ENCODE results near the gene C3. TPM values are rescaled to one million over a fixed set of nuclear protein-coding genes. Genes with fewer than 3 reads are reported as not detected.

The C3 gene
- total RNA-seq, 1 experiment from 2014 or later, result 5.0 TPM

DNA sequence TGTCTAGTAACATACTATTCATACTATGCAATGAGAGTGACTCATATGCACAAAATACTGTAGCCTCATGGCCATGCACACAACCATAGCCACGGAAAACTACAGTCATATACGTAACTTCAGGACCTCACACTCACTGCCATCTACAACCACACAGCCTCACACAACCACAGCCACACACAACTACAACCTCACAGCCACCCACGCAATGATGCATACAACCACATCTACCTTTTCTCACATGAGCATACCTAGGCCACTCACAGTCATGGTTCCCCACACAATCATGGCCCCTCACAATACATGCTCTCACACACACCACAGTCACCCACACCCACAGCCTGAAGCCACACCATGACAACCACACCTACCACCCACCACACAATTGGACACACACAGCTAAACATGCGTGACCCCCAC lies 41.8 kb downstream of the C3 start:
- intact Hi-C loops (cut with micrococcal nuclease; ENCODE audit: unreplicated experiment), result no loop called here

DNA sequence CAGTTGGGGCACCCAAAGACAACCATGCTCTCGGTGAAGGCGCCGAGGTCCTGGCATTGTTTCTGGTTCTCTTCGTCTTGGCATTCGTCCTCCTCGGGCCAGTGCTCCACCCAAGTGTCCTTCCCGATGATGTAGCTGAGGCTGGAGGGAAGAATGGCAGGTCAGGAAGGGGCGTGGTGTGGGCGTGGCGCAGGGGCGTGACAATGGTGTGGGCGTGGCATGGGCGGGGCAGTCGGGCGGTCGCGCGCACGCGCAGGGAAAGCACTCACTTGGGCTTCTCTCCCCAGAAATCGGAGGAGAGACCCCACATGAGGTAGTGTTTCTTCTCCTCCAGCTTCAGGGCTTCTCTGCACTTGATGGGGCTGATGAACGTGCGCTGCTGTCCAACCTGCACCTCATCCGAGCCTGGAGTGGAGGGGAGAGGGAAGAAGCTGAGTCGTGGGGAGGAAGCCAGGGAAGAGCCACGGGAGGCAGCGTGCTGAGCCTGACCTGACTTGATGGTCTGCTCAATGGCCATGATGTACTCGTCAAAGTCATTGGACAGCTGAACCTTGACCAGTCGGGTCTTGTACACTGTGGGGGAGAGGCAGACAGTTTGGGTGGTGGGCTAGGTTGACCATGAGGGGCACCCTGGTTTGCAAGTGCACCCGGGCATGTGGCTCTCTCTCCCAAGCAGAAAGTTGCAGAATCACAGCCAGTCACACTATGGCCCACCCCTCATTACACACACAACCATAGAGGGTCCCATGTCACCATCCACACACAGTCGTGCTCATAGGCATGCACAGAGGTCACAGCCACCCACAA lies 42.4 kb downstream of the C3 start:
- Histone ChIP-seq H3K9me3 (ENCODE audit: control insufficient read depth, insufficient read depth, low read depth, low read length) (no peaks in the 10 kb centered on the region), H3K27me3 (ENCODE audit: control insufficient read depth, insufficient read depth, low read length) (no peaks in the 10 kb centered on the region), H3K4me3 (ENCODE audit: low read depth in 2 of 2, low read length in 2 of 2) (no peak overlapping the region), H3K4me1 (ENCODE audit: control insufficient read depth, insufficient read depth, low read length) (no peaks in the 10 kb centered on the region), H3K36me3 (ENCODE audit: control insufficient read depth, insufficient read depth, low read length) (no peaks in the 10 kb centered on the region), H3K27ac (ENCODE audit: low read length) (no peak overlapping the region)
- ChIA-PET CTCF (no interaction called here), POLR2A (no interaction called here)
- BruUV-seq (replicated peaks), result no TSS peak
- intact Hi-C loops (cut with micrococcal nuclease; ENCODE audit: unreplicated experiment), result no loop called here
- TF ChIP-seq, protein P1, sequence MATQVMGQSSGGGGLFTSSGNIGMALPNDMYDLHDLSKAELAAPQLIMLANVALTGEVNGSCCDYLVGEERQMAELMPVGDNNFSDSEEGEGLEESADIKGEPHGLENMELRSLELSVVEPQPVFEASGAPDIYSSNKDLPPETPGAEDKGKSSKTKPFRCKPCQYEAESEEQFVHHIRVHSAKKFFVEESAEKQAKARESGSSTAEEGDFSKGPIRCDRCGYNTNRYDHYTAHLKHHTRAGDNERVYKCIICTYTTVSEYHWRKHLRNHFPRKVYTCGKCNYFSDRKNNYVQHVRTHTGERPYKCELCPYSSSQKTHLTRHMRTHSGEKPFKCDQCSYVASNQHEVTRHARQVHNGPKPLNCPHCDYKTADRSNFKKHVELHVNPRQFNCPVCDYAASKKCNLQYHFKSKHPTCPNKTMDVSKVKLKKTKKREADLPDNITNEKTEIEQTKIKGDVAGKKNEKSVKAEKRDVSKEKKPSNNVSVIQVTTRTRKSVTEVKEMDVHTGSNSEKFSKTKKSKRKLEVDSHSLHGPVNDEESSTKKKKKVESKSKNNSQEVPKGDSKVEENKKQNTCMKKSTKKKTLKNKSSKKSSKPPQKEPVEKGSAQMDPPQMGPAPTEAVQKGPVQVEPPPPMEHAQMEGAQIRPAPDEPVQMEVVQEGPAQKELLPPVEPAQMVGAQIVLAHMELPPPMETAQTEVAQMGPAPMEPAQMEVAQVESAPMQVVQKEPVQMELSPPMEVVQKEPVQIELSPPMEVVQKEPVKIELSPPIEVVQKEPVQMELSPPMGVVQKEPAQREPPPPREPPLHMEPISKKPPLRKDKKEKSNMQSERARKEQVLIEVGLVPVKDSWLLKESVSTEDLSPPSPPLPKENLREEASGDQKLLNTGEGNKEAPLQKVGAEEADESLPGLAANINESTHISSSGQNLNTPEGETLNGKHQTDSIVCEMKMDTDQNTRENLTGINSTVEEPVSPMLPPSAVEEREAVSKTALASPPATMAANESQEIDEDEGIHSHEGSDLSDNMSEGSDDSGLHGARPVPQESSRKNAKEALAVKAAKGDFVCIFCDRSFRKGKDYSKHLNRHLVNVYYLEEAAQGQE (IDR thresholded peaks at IDR 0.05; ENCODE audit: insufficient read depth in 1 of 2, low read depth in 2 of 2, low read length in 1 of 2), result no peak
- TF ChIP-seq TCF7L2 (IDR thresholded peaks at IDR 0.05; ENCODE audit: low read depth, low read length) (no peak), SIN3A (IDR thresholded peaks at IDR 0.05; ENCODE audit: borderline replicate concordance, insufficient read depth, low read depth, low read length) (no peak), POLR2AphosphoS5 (IDR thresholded peaks at IDR 0.05; ENCODE audit: low read depth, low read length) (no peak)
- TF ChIP-seq, protein P2, sequence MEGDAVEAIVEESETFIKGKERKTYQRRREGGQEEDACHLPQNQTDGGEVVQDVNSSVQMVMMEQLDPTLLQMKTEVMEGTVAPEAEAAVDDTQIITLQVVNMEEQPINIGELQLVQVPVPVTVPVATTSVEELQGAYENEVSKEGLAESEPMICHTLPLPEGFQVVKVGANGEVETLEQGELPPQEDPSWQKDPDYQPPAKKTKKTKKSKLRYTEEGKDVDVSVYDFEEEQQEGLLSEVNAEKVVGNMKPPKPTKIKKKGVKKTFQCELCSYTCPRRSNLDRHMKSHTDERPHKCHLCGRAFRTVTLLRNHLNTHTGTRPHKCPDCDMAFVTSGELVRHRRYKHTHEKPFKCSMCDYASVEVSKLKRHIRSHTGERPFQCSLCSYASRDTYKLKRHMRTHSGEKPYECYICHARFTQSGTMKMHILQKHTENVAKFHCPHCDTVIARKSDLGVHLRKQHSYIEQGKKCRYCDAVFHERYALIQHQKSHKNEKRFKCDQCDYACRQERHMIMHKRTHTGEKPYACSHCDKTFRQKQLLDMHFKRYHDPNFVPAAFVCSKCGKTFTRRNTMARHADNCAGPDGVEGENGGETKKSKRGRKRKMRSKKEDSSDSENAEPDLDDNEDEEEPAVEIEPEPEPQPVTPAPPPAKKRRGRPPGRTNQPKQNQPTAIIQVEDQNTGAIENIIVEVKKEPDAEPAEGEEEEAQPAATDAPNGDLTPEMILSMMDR (IDR thresholded peaks at IDR 0.05), result no peak
- in situ Hi-C loops (cut with HindIII; ENCODE audit: low pct_unique_long_range_greater_than_20kb, low sequenced_read_pairs), result no loop called here
- DNase-seq (ENCODE audit: low read depth, low spot score) (no peak), ATAC-seq (0 out of 2 replicates have a peak, but pooled peaks have one; percentile 53)

More for the DNA sequence above, 41.8 kb downstream of the C3 start:
- ATAC-seq (no peak), DNase-seq (ENCODE audit: low read depth, low spot score) (no peak)
- TF ChIP-seq, protein P1 (IDR thresholded peaks at IDR 0.05; ENCODE audit: insufficient read depth in 1 of 2, low read depth in 2 of 2, low read length in 1 of 2), result no peak
- TF ChIP-seq TCF7L2 (IDR thresholded peaks at IDR 0.05; ENCODE audit: low read depth, low read length), result no peak
- TF ChIP-seq SIN3A (IDR thresholded peaks at IDR 0.05; ENCODE audit: borderline replicate concordance, insufficient read depth, low read depth, low read length), result no peak
- TF ChIP-seq POLR2AphosphoS5 (IDR thresholded peaks at IDR 0.05; ENCODE audit: low read depth, low read length), result no peak
- TF ChIP-seq, protein P2 (IDR thresholded peaks at IDR 0.05), result no peak
- H3K9me3 ChIP-seq (ENCODE audit: control insufficient read depth, insufficient read depth, low read depth, low read length), result no peaks in the 10 kb centered on the region
- CTCF ChIA-PET, result no interaction called here
- no peaks in the 10 kb centered on the region for H3K4me1 ChIP-seq (ENCODE audit: control insufficient read depth, insufficient read depth, low read length)
- no peak overlapping the region for H3K4me3 ChIP-seq (ENCODE audit: low read depth in 2 of 2, low read length in 2 of 2)
- in situ Hi-C loops (cut with HindIII; ENCODE audit: low pct_unique_long_range_greater_than_20kb, low sequenced_read_pairs), result no loop called here
- POLR2A ChIA-PET, result no interaction called here
- BruUV-seq (replicated peaks), result no TSS peak
- H3K27ac ChIP-seq (ENCODE audit: low read length), result no peak overlapping the region
- no peaks in the 10 kb centered on the region for H3K27me3 ChIP-seq (ENCODE audit: control insufficient read depth, insufficient read depth, low read length)
- H3K36me3 ChIP-seq (ENCODE audit: control insufficient read depth, insufficient read depth, low read length), result no peaks in the 10 kb centered on the region

Measured in Panc1 (cell line).